NB4 (cell line): ENCODE measurements around the gene PYROXD2.

ENCODE experiments used
- DNase-seq: peaks from one replicate; pipeline ENCODE4 v3.0.0; 2010; ENCODE audit warnings: low read depth
- H3K4me3 ChIP-seq: one replicate; pipeline ENCODE4 v1.5.1; 2011; ENCODE audit warnings: mild to moderate bottlenecking, low read depth, low read length, moderate library complexity
- MYC ChIP-seq: IDR thresholded peaks from 2 replicates; pipeline ENCODE4 v1.6.1; 2011; ENCODE audit warnings: low read depth, low read length
- POLR2A ChIP-seq: IDR thresholded peaks from 2 replicates; pipeline ENCODE4 v1.6.1; 2011; ENCODE audit warnings: mild to moderate bottlenecking; ENCODE audit not compliant: insufficient read length; ENCODE audit errors: extremely low read depth
- TF ChIP-seq, protein P1 (sequence below): IDR thresholded peaks from one replicate; pipeline ENCODE4 v1.5.1; 2012; ENCODE audit warnings: low read depth, low read length
- TF ChIP-seq, protein P2 (sequence below): IDR thresholded peaks from 2 replicates; pipeline ENCODE4 v1.6.1; 2011; ENCODE audit warnings: low read depth, low read length

Gene PYROXD2

DNA sequence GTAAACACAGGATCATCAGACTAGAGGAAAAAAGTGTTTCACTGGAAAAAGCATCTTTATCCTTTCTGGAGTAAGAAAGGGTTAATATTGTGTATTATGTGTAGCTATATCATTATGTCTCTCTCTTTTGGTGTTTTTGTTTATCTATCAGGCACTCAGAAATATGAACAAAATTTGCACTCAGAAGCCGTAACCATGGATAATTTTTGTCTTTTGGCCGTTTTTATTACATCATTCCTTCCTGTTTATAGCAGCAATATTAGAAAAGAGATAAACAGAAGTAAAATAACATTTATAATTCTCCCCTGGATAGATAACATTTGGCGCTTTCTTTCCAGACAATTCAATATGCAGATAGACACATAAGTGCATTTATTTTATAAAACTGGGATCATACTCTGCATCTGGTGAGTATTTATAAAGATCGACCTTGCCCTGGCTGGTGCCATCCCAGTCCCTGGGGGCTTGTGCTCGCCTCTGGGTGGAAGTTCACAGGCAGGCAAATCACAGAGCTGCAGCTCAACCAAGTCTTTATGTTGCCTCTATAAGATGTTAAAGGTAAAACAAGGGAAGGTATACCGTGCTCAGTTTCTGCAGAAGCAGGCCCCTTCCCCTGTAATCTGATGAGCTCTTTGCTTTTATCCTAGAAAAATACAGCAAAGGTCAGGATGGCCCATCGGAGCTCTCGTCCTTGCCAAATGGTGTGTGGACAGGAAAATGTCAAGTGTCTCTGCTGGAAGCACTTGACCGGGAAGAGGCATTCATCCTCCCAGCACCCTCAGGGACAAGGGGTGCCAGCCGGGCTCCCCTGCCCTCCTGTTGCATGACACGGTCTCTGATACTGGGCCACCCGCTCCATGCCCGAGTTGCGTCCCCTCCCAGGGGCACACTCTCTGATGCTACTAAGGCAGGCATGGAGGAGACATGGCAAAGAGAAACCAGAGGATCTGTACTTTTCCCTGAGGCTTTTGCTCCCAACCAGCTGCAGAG, 43.9 kb downstream of the PYROXD2 start:
- peak; percentile 43 for DNase-seq
- no peak overlapping the region for H3K4me3 ChIP-seq
- TF ChIP-seq, protein P1, sequence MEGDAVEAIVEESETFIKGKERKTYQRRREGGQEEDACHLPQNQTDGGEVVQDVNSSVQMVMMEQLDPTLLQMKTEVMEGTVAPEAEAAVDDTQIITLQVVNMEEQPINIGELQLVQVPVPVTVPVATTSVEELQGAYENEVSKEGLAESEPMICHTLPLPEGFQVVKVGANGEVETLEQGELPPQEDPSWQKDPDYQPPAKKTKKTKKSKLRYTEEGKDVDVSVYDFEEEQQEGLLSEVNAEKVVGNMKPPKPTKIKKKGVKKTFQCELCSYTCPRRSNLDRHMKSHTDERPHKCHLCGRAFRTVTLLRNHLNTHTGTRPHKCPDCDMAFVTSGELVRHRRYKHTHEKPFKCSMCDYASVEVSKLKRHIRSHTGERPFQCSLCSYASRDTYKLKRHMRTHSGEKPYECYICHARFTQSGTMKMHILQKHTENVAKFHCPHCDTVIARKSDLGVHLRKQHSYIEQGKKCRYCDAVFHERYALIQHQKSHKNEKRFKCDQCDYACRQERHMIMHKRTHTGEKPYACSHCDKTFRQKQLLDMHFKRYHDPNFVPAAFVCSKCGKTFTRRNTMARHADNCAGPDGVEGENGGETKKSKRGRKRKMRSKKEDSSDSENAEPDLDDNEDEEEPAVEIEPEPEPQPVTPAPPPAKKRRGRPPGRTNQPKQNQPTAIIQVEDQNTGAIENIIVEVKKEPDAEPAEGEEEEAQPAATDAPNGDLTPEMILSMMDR: no peak
- TF ChIP-seq, protein P2, sequence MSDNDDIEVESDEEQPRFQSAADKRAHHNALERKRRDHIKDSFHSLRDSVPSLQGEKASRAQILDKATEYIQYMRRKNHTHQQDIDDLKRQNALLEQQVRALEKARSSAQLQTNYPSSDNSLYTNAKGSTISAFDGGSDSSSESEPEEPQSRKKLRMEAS: no peak

DNA sequence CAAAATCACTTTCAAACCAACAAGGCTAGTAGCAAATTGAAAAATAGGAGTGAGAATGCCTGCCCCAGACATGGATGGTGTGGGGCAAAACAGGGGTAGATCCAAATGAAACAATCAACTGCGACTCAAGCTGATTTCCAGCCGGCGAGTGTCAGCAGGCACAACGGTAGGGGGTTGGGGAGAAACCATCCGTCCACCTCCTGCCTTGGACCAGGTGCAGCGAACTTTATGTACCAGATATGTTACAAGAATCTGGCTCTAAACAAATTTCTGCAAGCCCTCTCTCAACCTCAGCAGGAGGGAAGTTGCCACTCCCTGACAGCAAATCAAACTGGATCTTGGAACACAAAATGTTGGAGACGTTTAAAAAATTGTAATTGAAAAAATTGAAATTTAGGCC, 45.2 kb downstream of the PYROXD2 start:
- no peak for DNase-seq
- H3K4me3 ChIP-seq: no peak overlapping the region
- TF ChIP-seq MYC (no peak), POLR2A (no peak)
- TF ChIP-seq, protein P2: no peak
- TF ChIP-seq, protein P1: no peak

DNA sequence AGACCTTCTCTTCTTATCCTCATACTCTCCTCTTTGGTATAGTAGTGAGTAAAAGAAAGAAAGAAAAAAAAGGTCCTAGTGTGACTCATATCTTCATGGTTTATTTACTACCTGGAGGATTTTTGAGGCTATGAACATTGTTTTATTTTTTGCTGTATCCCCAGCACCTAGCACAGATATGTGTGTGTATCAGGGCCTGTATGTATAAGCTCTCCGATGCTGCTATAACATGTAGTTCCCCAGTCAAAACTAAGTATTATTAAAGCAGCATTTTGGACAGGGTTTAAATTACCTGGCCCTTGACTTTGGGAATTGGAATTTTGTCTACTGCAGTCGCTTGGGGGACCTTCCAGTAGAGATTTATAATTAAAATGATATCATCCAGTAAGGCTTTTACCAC, 46.3 kb downstream of the PYROXD2 start:
- TF ChIP-seq MYC (no peak), POLR2A (no peak)
- TF ChIP-seq, protein P1: no peak
- TF ChIP-seq, protein P2: no peak
- H3K4me3 ChIP-seq: no peak overlapping the region
- DNase-seq: no peak

DNA sequence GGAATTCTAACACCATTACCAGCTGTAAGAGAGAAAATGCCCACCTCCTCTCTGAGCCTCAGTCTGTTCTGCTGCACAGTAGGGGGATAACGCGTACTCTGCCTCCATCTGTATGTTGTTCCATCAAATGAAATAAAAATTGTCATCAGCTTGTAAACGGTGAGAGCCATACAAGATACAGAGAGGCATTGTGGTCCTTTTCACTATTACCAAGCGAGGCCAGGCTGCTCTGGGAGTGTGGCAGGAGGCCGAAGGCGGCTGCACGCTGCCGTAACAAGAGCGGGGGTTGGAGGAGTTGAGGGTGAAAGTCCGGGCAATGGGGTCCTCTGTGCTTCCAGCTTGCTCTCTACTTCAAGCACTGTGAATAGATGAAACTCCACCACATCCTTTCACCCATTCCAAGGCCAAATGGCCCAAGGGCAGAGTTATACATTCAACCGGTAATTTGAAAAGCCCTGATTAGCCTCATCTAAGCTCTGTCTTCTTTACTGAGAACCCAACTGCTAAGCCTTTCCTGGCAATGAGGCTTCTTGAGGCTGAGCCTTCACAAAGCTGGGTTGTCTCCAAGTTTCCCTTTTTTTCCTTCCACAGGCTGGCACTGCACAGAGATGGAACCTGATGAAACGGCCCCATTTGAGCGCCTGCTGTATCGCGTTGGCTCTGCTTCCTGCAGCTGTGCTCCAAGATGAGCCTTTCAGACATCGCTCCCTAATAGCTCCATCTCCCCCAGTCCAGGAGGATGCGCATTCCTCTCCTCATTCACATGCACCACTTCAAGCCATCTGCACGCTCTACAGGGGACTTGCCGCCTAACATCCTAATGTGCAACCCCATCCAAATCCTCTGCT, 47.2 kb downstream of the PYROXD2 start:
- no peak overlapping the region for H3K4me3 ChIP-seq
- TF ChIP-seq, protein P1: no peak
- TF ChIP-seq, protein P2: no peak
- no peak for TF ChIP-seq POLR2A
- no peak for TF ChIP-seq MYC
- no peak for DNase-seq

DNA sequence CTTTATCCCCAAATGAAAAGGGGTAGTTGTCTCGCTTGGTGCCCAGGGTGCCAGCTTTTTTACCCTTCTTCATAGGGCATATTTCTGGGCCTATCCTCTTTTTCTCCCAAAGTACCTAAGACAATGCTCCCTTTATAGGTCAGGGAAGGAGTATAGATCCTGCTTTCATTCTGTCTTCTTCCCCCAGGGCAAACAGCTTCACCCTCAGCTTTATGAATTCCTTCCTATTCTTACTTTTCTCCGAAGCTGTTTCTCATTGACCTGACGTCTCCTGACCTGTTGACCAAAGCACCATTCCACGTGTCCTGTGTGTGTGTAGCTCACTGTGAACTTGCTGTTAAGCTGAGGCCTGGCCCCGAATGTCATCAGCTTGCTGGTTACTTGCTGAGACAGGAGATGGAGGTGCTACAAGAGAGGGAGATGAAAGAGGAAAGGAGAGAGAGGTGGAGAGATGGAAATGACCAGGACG, 48.9 kb downstream of the PYROXD2 start:
- H3K4me3 ChIP-seq: no peak overlapping the region
- no peak for DNase-seq
- TF ChIP-seq, protein P2: no peak
- TF ChIP-seq, protein P1: no peak
- TF ChIP-seq MYC (no peak), POLR2A (no peak)
